Large intestine (tissue), 3 donors: ENCODE data around the gene PTHLH. TPM values are rescaled to one million over a fixed set of nuclear protein-coding genes. Genes with fewer than 3 reads are reported as not detected.

Experiments used
- DNase-seq, 2 donors: peaks; one replicate each; pipeline versions ENCODE4 v3.0.0 to v3.0.0-alpha.2; 2013
- H3K27ac ChIP-seq: one replicate; pipeline ENCODE4 v1.5.1; 2013; ENCODE audit warnings: low read length
- H3K27me3 ChIP-seq: 2 replicates; pipeline ENCODE4 v1.6.1; 2013; ENCODE audit warnings: low read length; ENCODE audit not compliant: control insufficient read depth, insufficient read depth
- H3K36me3 ChIP-seq: 2 replicates; pipeline ENCODE4 v1.6.1; 2013; ENCODE audit warnings: low read length; ENCODE audit not compliant: control insufficient read depth, insufficient read depth
- H3K4me1 ChIP-seq: one replicate; pipeline ENCODE4 v1.6.1; 2013; ENCODE audit warnings: low read length; ENCODE audit not compliant: control insufficient read depth, insufficient read depth
- H3K4me3 ChIP-seq: one replicate; pipeline ENCODE4 v1.5.1; 2013; ENCODE audit warnings: low read length
- H3K9me3 ChIP-seq: one replicate; pipeline ENCODE4 v1.6.1; 2013; ENCODE audit warnings: mild to moderate bottlenecking, low read depth, low read length, moderate library complexity; ENCODE audit not compliant: control insufficient read depth
- WGBS: methylation state at CpG from one replicate; pipeline ENCODE4 v1.1.5; 2013; ENCODE audit warnings: low lambda C conversion rate; ENCODE audit not compliant: insufficient coverage; 5-methylcytosine and 5-hydroxymethylcytosine counted together
- polyA plus RNA-seq: library from polyadenylated mRNA; unstranded; fragments of 120-200 nt; gene quantifications from one replicate; pipeline ENCODE4 v1.2.1, GENCODE V29; 2013

PTHLH gene
- polyA plus RNA-seq, 1 donor, result 0.60 TPM

GRCh38 chr12:27998658-27999057, 26.1 kb upstream of the PTHLH start:
- H3K4me3 ChIP-seq, result no peak overlapping the region
- H3K36me3 ChIP-seq, result no peaks in the 10 kb centered on the region
- H3K9me3 ChIP-seq, result no peaks in the 10 kb centered on the region
- no peak overlapping the region for H3K27ac ChIP-seq
- no peaks in the 10 kb centered on the region for H3K27me3 ChIP-seq
- DNase-seq, result no peak
- H3K4me1 ChIP-seq, result no peaks in the 10 kb centered on the region

GRCh38 chr12:27998170-27998569, 25.6 kb upstream of the PTHLH start:
- Histone ChIP-seq H3K4me1 (no peaks in the 10 kb centered on the region), H3K9me3 (no peaks in the 10 kb centered on the region), H3K4me3 (no peak overlapping the region), H3K27ac (no peak overlapping the region), H3K36me3 (no peaks in the 10 kb centered on the region), H3K27me3 (no peaks in the 10 kb centered on the region)
- no peak for DNase-seq
- WGBS, result no CpG with 5 or more reads among the region's 2 CpGs

DNA sequence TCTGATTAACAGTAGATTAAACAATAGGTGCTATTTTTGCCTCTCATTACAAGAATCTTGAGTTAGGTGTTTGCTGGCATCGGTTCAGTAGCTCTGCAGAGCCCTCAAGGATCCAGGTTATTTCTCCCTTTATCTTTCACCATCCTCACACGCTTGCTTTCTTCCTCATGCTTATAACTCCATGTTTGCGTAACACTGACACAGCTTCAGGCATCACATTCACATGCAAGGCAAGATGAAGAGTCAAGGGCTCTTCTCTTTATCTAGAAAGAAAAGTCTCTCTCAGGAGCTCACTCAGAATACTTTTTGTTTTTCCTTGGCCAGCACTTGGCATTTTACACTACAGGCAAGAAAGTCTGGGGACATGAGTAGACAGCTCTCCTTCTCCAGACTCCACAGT, 24.2 kb upstream of the PTHLH start:
- Histone ChIP-seq H3K27me3 (no peaks in the 10 kb centered on the region), H3K36me3 (no peaks in the 10 kb centered on the region), H3K27ac (no peak overlapping the region), H3K4me1 (no peaks in the 10 kb centered on the region), H3K4me3 (no peak overlapping the region), H3K9me3 (no peaks in the 10 kb centered on the region)
- no peak for DNase-seq
- WGBS, result 92% methylated on average over 2 of the region's 3 CpGs

- H3K4me3 ChIP-seq, result no peak overlapping the region
- H3K9me3 ChIP-seq, result no peaks in the 10 kb centered on the region
- no peak for DNase-seq
- H3K27ac ChIP-seq, result no peak overlapping the region
- no peaks in the 10 kb centered on the region for H3K4me1 ChIP-seq
- no peaks in the 10 kb centered on the region for H3K27me3 ChIP-seq
- no CpG with 5 or more reads among the region's 1 CpG for whole genome bisulfite sequencing
- no peaks in the 10 kb centered on the region for H3K36me3 ChIP-seq
Measured at GRCh38 chr12:27995406-27995805, 22.9 kb upstream of the PTHLH start.

- H3K36me3 ChIP-seq, result no peaks in the 10 kb centered on the region
- H3K9me3 ChIP-seq, result no peaks in the 10 kb centered on the region
- H3K27me3 ChIP-seq, result no peaks in the 10 kb centered on the region
- DNase-seq, result no peak
- H3K27ac ChIP-seq, result no peak overlapping the region
- whole genome bisulfite sequencing, result no CpG with 5 or more reads among the region's 2 CpGs
- H3K4me3 ChIP-seq, result no peak overlapping the region
- H3K4me1 ChIP-seq, result no peaks in the 10 kb centered on the region
Measured at GRCh38 chr12:27988594-27989233, 16.2 kb upstream of the PTHLH start.

DNA sequence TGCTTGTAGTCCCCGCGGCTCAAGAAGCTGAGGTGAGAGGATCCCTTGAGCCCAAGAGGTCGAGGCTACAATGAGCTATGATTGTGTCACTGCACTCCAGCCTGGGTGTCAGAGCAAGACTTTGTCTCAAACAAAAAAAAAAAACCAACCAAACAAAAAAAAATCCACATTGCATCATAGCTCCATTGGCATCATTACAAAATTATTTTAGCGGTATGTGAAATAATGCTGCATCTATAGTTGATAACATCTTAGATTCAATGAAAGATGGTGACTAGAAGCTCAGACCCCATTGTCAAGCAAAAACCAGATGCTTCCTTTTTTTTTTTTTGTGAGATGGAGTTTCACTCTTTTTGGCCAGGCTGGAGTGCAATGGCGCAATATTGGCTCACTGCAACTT, 14.8 kb upstream of the PTHLH start:
- DNase-seq, result no peak
- no peak overlapping the region for H3K27ac ChIP-seq
- no peaks in the 10 kb centered on the region for H3K27me3 ChIP-seq
- no peaks in the 10 kb centered on the region for H3K36me3 ChIP-seq
- no peak overlapping the region for H3K4me3 ChIP-seq
- no peaks in the 10 kb centered on the region for H3K4me1 ChIP-seq
- WGBS, result no CpG with 5 or more reads among the region's 5 CpGs
- no peaks in the 10 kb centered on the region for H3K9me3 ChIP-seq

DNA sequence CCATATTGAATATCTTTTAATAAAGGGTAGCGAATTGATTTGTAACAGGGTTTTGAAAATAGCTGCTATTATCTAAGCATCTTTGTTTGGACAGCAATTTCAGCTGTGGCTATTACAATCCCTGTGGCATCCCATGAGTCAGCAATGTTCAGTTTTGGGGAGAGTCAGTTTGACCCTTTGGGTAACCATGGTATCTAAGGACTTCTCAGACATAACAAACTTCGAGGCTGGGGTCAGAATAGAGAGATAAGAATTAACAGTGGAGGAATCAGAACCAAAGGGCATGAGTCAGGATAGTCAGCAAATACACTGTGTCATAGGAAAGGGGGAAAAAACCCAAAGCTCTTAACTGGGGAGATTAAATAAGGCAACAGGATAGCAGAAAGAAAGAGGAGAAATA, 11.7 kb upstream of the PTHLH start:
- no peak for DNase-seq
- Histone ChIP-seq H3K27ac (no peak overlapping the region), H3K4me3 (no peak overlapping the region), H3K4me1 (no peaks in the 10 kb centered on the region), H3K9me3 (no peaks in the 10 kb centered on the region), H3K36me3 (no peaks in the 10 kb centered on the region), H3K27me3 (peaks cover 4% of the 10 kb centered on the region)
- WGBS, result 0% methylated on average over 1 of the region's 2 CpGs

DNA sequence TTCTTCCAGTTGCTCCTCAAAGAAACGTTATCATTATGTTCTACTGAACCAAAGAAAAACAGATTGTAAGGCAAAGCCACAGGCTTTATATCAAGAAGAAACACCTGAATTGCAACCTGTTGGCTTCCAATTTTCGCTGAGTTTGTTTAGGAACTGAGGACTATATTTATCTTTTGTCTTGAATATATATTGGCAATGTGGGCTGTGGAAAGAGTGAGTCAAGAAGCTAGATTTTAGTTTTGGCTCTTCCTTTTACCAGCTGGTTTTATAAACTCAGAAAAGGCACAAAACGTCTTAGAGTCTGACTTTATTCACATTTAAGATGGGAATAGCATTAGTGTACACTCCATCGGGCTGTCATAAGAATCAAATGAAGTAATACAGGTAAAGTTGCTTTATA, 10.4 kb upstream of the PTHLH start:
- Histone ChIP-seq H3K27ac (no peak overlapping the region), H3K36me3 (no peaks in the 10 kb centered on the region), H3K4me3 (no peak overlapping the region), H3K9me3 (no peaks in the 10 kb centered on the region), H3K4me1 (no peaks in the 10 kb centered on the region), H3K27me3 (peaks cover 11% of the 10 kb centered on the region)
- no peak for DNase-seq
- 67% methylated on average over 1 of the region's 4 CpGs for WGBS

DNA sequence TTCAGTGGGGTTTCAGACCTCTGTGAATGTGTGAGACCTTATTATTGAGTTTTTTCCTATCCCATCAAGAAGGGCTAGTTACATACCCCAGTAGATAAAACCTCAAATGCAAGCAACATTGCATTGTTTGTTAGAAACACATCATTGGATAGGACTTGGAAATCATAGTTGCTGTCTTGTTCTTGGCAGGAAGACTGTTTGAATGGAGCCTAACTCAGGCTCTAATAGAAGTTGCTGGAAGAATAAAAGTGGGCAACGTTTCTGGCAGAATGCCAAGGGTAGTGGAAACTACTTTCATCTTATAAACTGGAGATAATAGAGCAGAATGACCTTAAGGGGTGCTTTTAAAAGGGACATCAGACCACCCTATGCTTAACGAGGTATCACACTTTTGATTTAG, 9.9 kb upstream of the PTHLH start:
- no CpG with 5 or more reads among the region's 2 CpGs for WGBS
- Histone ChIP-seq H3K27me3 (peaks cover 17% of the 10 kb centered on the region), H3K4me3 (no peak overlapping the region), H3K36me3 (no peaks in the 10 kb centered on the region), H3K9me3 (no peaks in the 10 kb centered on the region), H3K27ac (no peak overlapping the region), H3K4me1 (no peaks in the 10 kb centered on the region)
- DNase-seq, result no peak

- Histone ChIP-seq H3K27me3 (peaks cover 22% of the 10 kb centered on the region), H3K9me3 (no peaks in the 10 kb centered on the region), H3K36me3 (no peaks in the 10 kb centered on the region), H3K27ac (no peak overlapping the region), H3K4me3 (no peak overlapping the region), H3K4me1 (no peaks in the 10 kb centered on the region)
- DNase-seq, result no peak
- WGBS, result 100% methylated on average over 1 of the region's 2 CpGs
Measured at GRCh38 chr12:27981874-27982273, 9.3 kb upstream of the PTHLH start.

GRCh38 chr12:27979145-27979544, 6.6 kb upstream of the PTHLH start:
- H3K36me3 ChIP-seq, result no peaks in the 10 kb centered on the region
- peaks cover 5% of the 10 kb centered on the region for H3K4me1 ChIP-seq
- H3K27me3 ChIP-seq, result peaks cover 47% of the 10 kb centered on the region
- no peak overlapping the region for H3K27ac ChIP-seq
- H3K9me3 ChIP-seq, result no peaks in the 10 kb centered on the region
- H3K4me3 ChIP-seq, result no peak overlapping the region
- DNase-seq, result no peak
